HEK293T (cell line): ENCODE measurements around the gene C2orf68.

ENCODE experiments used
- ARNT ChIP-seq: fragments of 450-650 bp; IDR thresholded peaks from 2 replicates; pipeline ENCODE4 v1.6.1; 2017; ENCODE audit warnings: mild to moderate bottlenecking
- BHLHE40 ChIP-seq: fragments of 450-650 bp; IDR thresholded peaks from 2 replicates; pipeline ENCODE4 v1.6.1; 2016; ENCODE audit warnings: mild to moderate bottlenecking, moderate library complexity, borderline replicate concordance
- ELF4 ChIP-seq: fragments of 450-650 bp; IDR thresholded peaks from 2 replicates; pipeline ENCODE4 v1.6.1; 2017; ENCODE audit warnings: antibody characterized with exemption
- FOXK2 ChIP-seq: fragments of 450-650 bp; IDR thresholded peaks from 2 replicates; pipeline ENCODE4 v1.6.1; 2016; ENCODE audit warnings: mild to moderate bottlenecking
- L3MBTL2 ChIP-seq: fragments of 450-650 bp; conservative IDR thresholded peaks from 2 replicates; pipeline ENCODE4 v1.6.1; 2016; ENCODE audit warnings: mild to moderate bottlenecking
- SP1 ChIP-seq: fragments of 450-650 bp; IDR thresholded peaks from 2 replicates; pipeline ENCODE4 v1.6.1; 2017
- SUZ12 ChIP-seq: fragments of 450-650 bp; IDR thresholded peaks from 2 replicates; pipeline ENCODE4 v1.6.1; 2016; ENCODE audit warnings: mild to moderate bottlenecking
- TARDBP ChIP-seq: fragments of 450-650 bp; IDR thresholded peaks from 2 replicates; pipeline ENCODE4 v1.6.1; 2016
- ZNF384 ChIP-seq: fragments of 450-650 bp; IDR thresholded peaks from 2 replicates; pipeline ENCODE4 v1.6.1; 2016

DNA sequence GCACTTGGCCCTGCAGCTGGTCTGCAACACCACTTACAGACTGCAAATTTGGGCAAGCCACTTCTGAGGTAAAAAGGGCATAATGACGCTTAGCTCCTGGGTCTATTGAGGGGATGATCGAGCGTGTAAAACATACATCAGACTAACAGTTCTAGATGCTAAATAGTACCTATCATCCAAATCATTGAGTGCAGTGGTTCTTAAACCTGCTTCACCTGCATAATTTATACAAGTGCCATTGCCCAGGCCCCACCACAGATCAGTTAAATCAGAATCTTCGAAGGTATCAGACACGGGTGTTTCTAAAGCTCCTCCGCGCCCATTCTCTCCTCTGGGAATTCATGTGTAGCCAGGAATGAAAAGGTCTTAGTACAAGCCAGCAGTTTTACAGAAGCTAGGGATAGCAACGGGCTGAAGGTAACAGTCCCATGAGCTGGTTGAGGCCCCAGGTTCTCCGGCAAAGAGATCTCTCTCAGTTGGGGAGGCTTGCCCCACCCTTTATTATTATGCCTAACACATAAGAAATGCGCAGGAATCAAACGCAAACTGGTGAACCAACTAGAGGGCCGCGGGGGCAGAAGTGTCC, 17.1 kb downstream of the C2orf68 start:
- TF ChIP-seq ELF4 (no peak), L3MBTL2 (no peak), SUZ12 (no peak), TARDBP (no peak), BHLHE40 (no peak), ZNF384 (no peak), SP1 (no peak), FOXK2 (no peak), ARNT (no peak)
